Liver (tissue), 3 donors: ENCODE measurements around the gene RNF217.

Experiments
- CTCF ChIP-seq: fragments of 150-350 bp; IDR thresholded peaks from 2 replicates; pipeline ENCODE4 v1.5.1; 2017; ENCODE audit warnings: improper control_type of control experiment, low read depth, low read length; ENCODE audit not compliant: missing input control
- FOXA1 ChIP-seq: IDR thresholded peaks from 2 replicates; pipeline ENCODE4 v1.6.1; 2016; ENCODE audit warnings: antibody characterized with exemption
- MAX ChIP-seq: IDR thresholded peaks from 2 replicates; pipeline ENCODE4 v1.6.1; 2016; ENCODE audit warnings: antibody characterized with exemption
- RAD21 ChIP-seq, 2 donors: IDR thresholded peaks; 2 replicates each; pipeline ENCODE4 v1.6.1; 2016; ENCODE audit warnings: antibody characterized with exemption in 2 of 2, mild to moderate bottlenecking in 2 of 2
- YY1 ChIP-seq: IDR thresholded peaks from 2 replicates; pipeline ENCODE4 v1.6.1; 2016; ENCODE audit warnings: antibody characterized with exemption, mild to moderate bottlenecking
- TF ChIP-seq, protein P1 (sequence below): IDR thresholded peaks from 2 replicates; pipeline ENCODE4 v1.6.1; 2016; ENCODE audit warnings: antibody characterized with exemption, mild to moderate bottlenecking
- donor health status: healthy.
- donor health status: healthy.

DNA sequence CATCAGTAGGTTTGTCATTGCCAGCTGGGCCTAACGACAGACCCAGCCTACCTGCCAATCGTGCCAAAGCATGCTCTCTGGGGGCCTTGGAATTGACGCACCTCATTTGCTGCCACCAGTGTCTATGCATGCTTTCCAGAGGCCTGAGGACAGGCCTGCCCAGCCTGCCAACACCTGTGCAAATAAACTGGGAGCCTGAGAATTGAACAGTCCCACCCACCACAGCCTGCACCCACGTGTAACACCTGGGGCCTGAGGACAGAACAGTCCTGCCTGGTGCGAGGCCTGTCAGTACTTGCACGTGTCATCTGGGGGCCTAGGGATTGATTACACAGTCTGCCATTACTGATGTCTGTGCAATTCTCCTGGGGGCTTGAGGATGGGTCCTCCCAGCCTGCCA is 6.2 kb upstream of the RNF217 start:
- TF ChIP-seq CTCF: no peak
- TF ChIP-seq MAX: no peak
- no peak for TF ChIP-seq YY1
- TF ChIP-seq FOXA1: no peak
- TF ChIP-seq RAD21 (IDR thresholded peaks at IDR 0.05): no peak
- TF ChIP-seq, protein P1, sequence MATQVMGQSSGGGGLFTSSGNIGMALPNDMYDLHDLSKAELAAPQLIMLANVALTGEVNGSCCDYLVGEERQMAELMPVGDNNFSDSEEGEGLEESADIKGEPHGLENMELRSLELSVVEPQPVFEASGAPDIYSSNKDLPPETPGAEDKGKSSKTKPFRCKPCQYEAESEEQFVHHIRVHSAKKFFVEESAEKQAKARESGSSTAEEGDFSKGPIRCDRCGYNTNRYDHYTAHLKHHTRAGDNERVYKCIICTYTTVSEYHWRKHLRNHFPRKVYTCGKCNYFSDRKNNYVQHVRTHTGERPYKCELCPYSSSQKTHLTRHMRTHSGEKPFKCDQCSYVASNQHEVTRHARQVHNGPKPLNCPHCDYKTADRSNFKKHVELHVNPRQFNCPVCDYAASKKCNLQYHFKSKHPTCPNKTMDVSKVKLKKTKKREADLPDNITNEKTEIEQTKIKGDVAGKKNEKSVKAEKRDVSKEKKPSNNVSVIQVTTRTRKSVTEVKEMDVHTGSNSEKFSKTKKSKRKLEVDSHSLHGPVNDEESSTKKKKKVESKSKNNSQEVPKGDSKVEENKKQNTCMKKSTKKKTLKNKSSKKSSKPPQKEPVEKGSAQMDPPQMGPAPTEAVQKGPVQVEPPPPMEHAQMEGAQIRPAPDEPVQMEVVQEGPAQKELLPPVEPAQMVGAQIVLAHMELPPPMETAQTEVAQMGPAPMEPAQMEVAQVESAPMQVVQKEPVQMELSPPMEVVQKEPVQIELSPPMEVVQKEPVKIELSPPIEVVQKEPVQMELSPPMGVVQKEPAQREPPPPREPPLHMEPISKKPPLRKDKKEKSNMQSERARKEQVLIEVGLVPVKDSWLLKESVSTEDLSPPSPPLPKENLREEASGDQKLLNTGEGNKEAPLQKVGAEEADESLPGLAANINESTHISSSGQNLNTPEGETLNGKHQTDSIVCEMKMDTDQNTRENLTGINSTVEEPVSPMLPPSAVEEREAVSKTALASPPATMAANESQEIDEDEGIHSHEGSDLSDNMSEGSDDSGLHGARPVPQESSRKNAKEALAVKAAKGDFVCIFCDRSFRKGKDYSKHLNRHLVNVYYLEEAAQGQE: no peak
